GM12872 (cell line): ENCODE results near the gene FSD2.

Experiments used
- CTCF ChIP-seq: IDR thresholded peaks from 3 replicates; pipeline ENCODE4 v1.5.1; 2011; ENCODE audit warnings: low read depth, mild to moderate bottlenecking, low read length, moderate library complexity; ENCODE audit not compliant: insufficient read depth

The FSD2 gene

GRCh38 chr15:82848241-82848993 lies 42.5 kb upstream of the FSD2 start:
- TF ChIP-seq CTCF = no peak

GRCh38 chr15:82847703-82848102 lies 41.8 kb upstream of the FSD2 start:
- no peak for TF ChIP-seq CTCF

GRCh38 chr15:82846621-82847020 lies 40.8 kb upstream of the FSD2 start:
- TF ChIP-seq CTCF = no peak

GRCh38 chr15:82845686-82846085 lies 39.8 kb upstream of the FSD2 start:
- no peak for TF ChIP-seq CTCF

- no peak for TF ChIP-seq CTCF
Observed at GRCh38 chr15:82843566-82843965, 37.7 kb upstream of the FSD2 start.

GRCh38 chr15:82840166-82840565 lies 34.3 kb upstream of the FSD2 start:
- no peak for TF ChIP-seq CTCF

- no peak for TF ChIP-seq CTCF
Observed at GRCh38 chr15:82839136-82839535, 33.3 kb upstream of the FSD2 start.
